ENCODE data around the gene EPHA4.

EPHA4 gene

GRCh38 chr2:221392228-221392881, 179.7 kb downstream of the EPHA4 start:
- no peak overlapping the region for H3K27ac ChIP-seq (ENCODE audit: low read depth, low read length)

GRCh38 chr2:221390878-221391277, 181.2 kb downstream of the EPHA4 start:
- H3K23ac ChIP-seq (ENCODE audit: low read length): no peak overlapping the region
- no peak overlapping the region for H3K4me2 ChIP-seq (ENCODE audit: low read length)
- no peak overlapping the region for H2BK15ac ChIP-seq (replicated peaks; ENCODE audit: low read depth)
- no peak overlapping the region for H3K18ac ChIP-seq (ENCODE audit: low read length)
- H3K79me2 ChIP-seq (ENCODE audit: control insufficient read depth, insufficient read depth, low read length): no peaks in the 10 kb centered on the region
- H2BK5ac ChIP-seq (ENCODE audit: low read length): no peak overlapping the region
- H4K5ac ChIP-seq (ENCODE audit: low read length): no peak overlapping the region
- H3K27ac ChIP-seq (ENCODE audit: low read depth, low read length): no peak overlapping the region
- no peak overlapping the region for H2AK5ac ChIP-seq (ENCODE audit: low read length)
- H3K9ac ChIP-seq (ENCODE audit: low read length): no peak overlapping the region
- H3K79me1 ChIP-seq (ENCODE audit: low read length): no peaks in the 10 kb centered on the region
- H3K4me3 ChIP-seq (ENCODE audit: low read length): no peak overlapping the region
- no peak overlapping the region for H4K8ac ChIP-seq (ENCODE audit: low read depth, low read length)
- H3K56ac ChIP-seq (ENCODE audit: low read length): no peak overlapping the region
- 100% methylated on average over 1 of the region's 4 CpGs for WGBS (ENCODE audit: extremely low coverage, insufficient coverage, low lambda C conversion rate)
- no peak overlapping the region for H3K4ac ChIP-seq (ENCODE audit: low read depth, low read length)
- H3K4me1 ChIP-seq (ENCODE audit: control insufficient read depth, low read depth, low read length): no peaks in the 10 kb centered on the region
- no peak for DNase-seq
- no peaks in the 10 kb centered on the region for H3K36me3 ChIP-seq (ENCODE audit: control insufficient read depth, insufficient read depth, low read length)
- H3K27me3 ChIP-seq (ENCODE audit: insufficient read depth, low read length, poor library complexity): no peaks in the 10 kb centered on the region
- no peak overlapping the region for H2BK120ac ChIP-seq (ENCODE audit: low read depth, low read length)

More at GRCh38 chr2:221392228-221392881, 179.7 kb downstream of the EPHA4 start:
- Histone ChIP-seq H2BK5ac (ENCODE audit: low read length) (no peak overlapping the region), H4K5ac (ENCODE audit: low read length) (no peak overlapping the region), H3K23ac (ENCODE audit: low read length) (no peak overlapping the region), H3K4me1 (ENCODE audit: control insufficient read depth, low read depth, low read length) (no peaks in the 10 kb centered on the region), H3K18ac (ENCODE audit: low read length) (no peak overlapping the region), H2AK5ac (ENCODE audit: low read length) (no peak overlapping the region), H3K79me1 (ENCODE audit: low read length) (no peaks in the 10 kb centered on the region), H3K4me3 (ENCODE audit: low read length) (no peak overlapping the region), H2BK120ac (ENCODE audit: low read depth, low read length) (no peak overlapping the region), H3K79me2 (ENCODE audit: control insufficient read depth, insufficient read depth, low read length) (no peaks in the 10 kb centered on the region), H3K9ac (ENCODE audit: low read length) (no peak overlapping the region), H2BK15ac (replicated peaks; ENCODE audit: low read depth) (no peak overlapping the region), H3K27me3 (ENCODE audit: insufficient read depth, low read length, poor library complexity) (no peaks in the 10 kb centered on the region), H4K8ac (ENCODE audit: low read depth, low read length) (no peak overlapping the region), H3K56ac (ENCODE audit: low read length) (no peak overlapping the region), H3K36me3 (ENCODE audit: control insufficient read depth, insufficient read depth, low read length) (no peaks in the 10 kb centered on the region), H3K4me2 (ENCODE audit: low read length) (no peak overlapping the region), H3K4ac (ENCODE audit: low read depth, low read length) (no peak overlapping the region)
- DNase-seq: no peak
- no CpG with 5 or more reads among the region's 5 CpGs for WGBS (ENCODE audit: extremely low coverage, insufficient coverage, low lambda C conversion rate)

- Histone ChIP-seq H3K27ac (ENCODE audit: low read depth, low read length) (no peak overlapping the region), H3K56ac (ENCODE audit: low read length) (no peak overlapping the region), H3K23ac (ENCODE audit: low read length) (no peak overlapping the region), H3K79me1 (ENCODE audit: low read length) (no peaks in the 10 kb centered on the region), H3K4me3 (ENCODE audit: low read length) (no peak overlapping the region), H4K5ac (ENCODE audit: low read length) (no peak overlapping the region), H3K18ac (ENCODE audit: low read length) (peak overlapping the region; percentile 60), H2BK15ac (replicated peaks; ENCODE audit: low read depth) (no peak overlapping the region), H3K4me2 (ENCODE audit: low read length) (no peak overlapping the region), H4K8ac (ENCODE audit: low read depth, low read length) (no peak overlapping the region), H2BK5ac (ENCODE audit: low read length) (no peak overlapping the region), H2AK5ac (ENCODE audit: low read length) (no peak overlapping the region), H3K9ac (ENCODE audit: low read length) (no peak overlapping the region), H3K79me2 (ENCODE audit: control insufficient read depth, insufficient read depth, low read length) (no peaks in the 10 kb centered on the region), H3K27me3 (ENCODE audit: insufficient read depth, low read length, poor library complexity) (no peaks in the 10 kb centered on the region), H3K36me3 (ENCODE audit: control insufficient read depth, insufficient read depth, low read length) (no peaks in the 10 kb centered on the region), H3K4me1 (ENCODE audit: control insufficient read depth, low read depth, low read length) (peaks cover 3% of the 10 kb centered on the region), H3K4ac (ENCODE audit: low read depth, low read length) (no peak overlapping the region), H2BK120ac (ENCODE audit: low read depth, low read length) (no peak overlapping the region)
- no CpG with 5 or more reads among the region's 2 CpGs for WGBS (ENCODE audit: extremely low coverage, insufficient coverage, low lambda C conversion rate)
- no peak for DNase-seq
Observed at GRCh38 chr2:221389904-221390303, 182.2 kb downstream of the EPHA4 start.

- Histone ChIP-seq H2AK5ac (ENCODE audit: low read length) (no peak overlapping the region), H3K4ac (ENCODE audit: low read depth, low read length) (no peak overlapping the region), H3K18ac (ENCODE audit: low read length) (peak overlapping the region; percentile 64), H4K8ac (ENCODE audit: low read depth, low read length) (no peak overlapping the region), H3K79me1 (ENCODE audit: low read length) (no peaks in the 10 kb centered on the region), H3K4me2 (ENCODE audit: low read length) (no peak overlapping the region), H3K79me2 (ENCODE audit: control insufficient read depth, insufficient read depth, low read length) (no peaks in the 10 kb centered on the region), H3K23ac (ENCODE audit: low read length) (no peak overlapping the region), H2BK15ac (replicated peaks; ENCODE audit: low read depth) (no peak overlapping the region), H3K27me3 (ENCODE audit: insufficient read depth, low read length, poor library complexity) (no peaks in the 10 kb centered on the region), H3K56ac (ENCODE audit: low read length) (no peak overlapping the region), H3K27ac (ENCODE audit: low read depth, low read length) (no peak overlapping the region), H4K5ac (ENCODE audit: low read length) (no peak overlapping the region), H3K9ac (ENCODE audit: low read length) (no peak overlapping the region), H2BK120ac (ENCODE audit: low read depth, low read length) (peak overlapping the region; percentile 23), H3K4me3 (ENCODE audit: low read length) (no peak overlapping the region), H2BK5ac (ENCODE audit: low read length) (peak overlapping the region; percentile 1), H3K4me1 (ENCODE audit: control insufficient read depth, low read depth, low read length) (peaks cover 3% of the 10 kb centered on the region), H3K36me3 (ENCODE audit: control insufficient read depth, insufficient read depth, low read length) (no peaks in the 10 kb centered on the region)
- no CpG with 5 or more reads among the region's 5 CpGs for WGBS (ENCODE audit: extremely low coverage, insufficient coverage, low lambda C conversion rate)
- no peak for DNase-seq
Observed at GRCh38 chr2:221389421-221389820, 182.7 kb downstream of the EPHA4 start.

- Histone ChIP-seq H2BK5ac (ENCODE audit: low read length) (no peak overlapping the region), H3K56ac (ENCODE audit: low read length) (no peak overlapping the region), H3K27me3 (ENCODE audit: insufficient read depth, low read length, poor library complexity) (no peaks in the 10 kb centered on the region), H3K27ac (ENCODE audit: low read depth, low read length) (no peak overlapping the region), H3K9ac (ENCODE audit: low read length) (no peak overlapping the region), H3K36me3 (ENCODE audit: control insufficient read depth, insufficient read depth, low read length) (no peaks in the 10 kb centered on the region), H2BK15ac (replicated peaks; ENCODE audit: low read depth) (no peak overlapping the region), H3K79me2 (ENCODE audit: control insufficient read depth, insufficient read depth, low read length) (no peaks in the 10 kb centered on the region), H3K79me1 (ENCODE audit: low read length) (no peaks in the 10 kb centered on the region), H3K4ac (ENCODE audit: low read depth, low read length) (no peak overlapping the region), H3K18ac (ENCODE audit: low read length) (no peak overlapping the region), H2AK5ac (ENCODE audit: low read length) (no peak overlapping the region), H3K23ac (ENCODE audit: low read length) (no peak overlapping the region), H3K4me1 (ENCODE audit: control insufficient read depth, low read depth, low read length) (peaks cover 3% of the 10 kb centered on the region), H4K8ac (ENCODE audit: low read depth, low read length) (no peak overlapping the region), H3K4me3 (ENCODE audit: low read length) (no peak overlapping the region), H4K5ac (ENCODE audit: low read length) (no peak overlapping the region), H3K4me2 (ENCODE audit: low read length) (no peak overlapping the region), H2BK120ac (ENCODE audit: low read depth, low read length) (no peak overlapping the region)
- WGBS (ENCODE audit: extremely low coverage, insufficient coverage, low lambda C conversion rate): no CpG with 5 or more reads among the region's 7 CpGs
- DNase-seq: peak; percentile 29
Observed at GRCh38 chr2:221388891-221389290, 183.2 kb downstream of the EPHA4 start.

- Histone ChIP-seq H3K18ac (ENCODE audit: low read length) (no peak overlapping the region), H3K4me1 (ENCODE audit: control insufficient read depth, low read depth, low read length) (peaks cover 3% of the 10 kb centered on the region), H2BK5ac (ENCODE audit: low read length) (no peak overlapping the region), H3K79me1 (ENCODE audit: low read length) (no peaks in the 10 kb centered on the region), H3K4me3 (ENCODE audit: low read length) (no peak overlapping the region), H3K9ac (ENCODE audit: low read length) (no peak overlapping the region), H4K8ac (ENCODE audit: low read depth, low read length) (no peak overlapping the region), H3K79me2 (ENCODE audit: control insufficient read depth, insufficient read depth, low read length) (no peaks in the 10 kb centered on the region), H3K23ac (ENCODE audit: low read length) (no peak overlapping the region), H2BK15ac (replicated peaks; ENCODE audit: low read depth) (no peak overlapping the region), H2BK120ac (ENCODE audit: low read depth, low read length) (no peak overlapping the region), H2AK5ac (ENCODE audit: low read length) (no peak overlapping the region), H3K36me3 (ENCODE audit: control insufficient read depth, insufficient read depth, low read length) (no peaks in the 10 kb centered on the region), H3K4ac (ENCODE audit: low read depth, low read length) (no peak overlapping the region), H3K56ac (ENCODE audit: low read length) (no peak overlapping the region), H3K27ac (ENCODE audit: low read depth, low read length) (no peak overlapping the region), H3K27me3 (ENCODE audit: insufficient read depth, low read length, poor library complexity) (no peaks in the 10 kb centered on the region), H4K5ac (ENCODE audit: low read length) (no peak overlapping the region), H3K4me2 (ENCODE audit: low read length) (no peak overlapping the region)
- no peak for DNase-seq
- no CpG with 5 or more reads among the region's 1 CpG for WGBS (ENCODE audit: extremely low coverage, insufficient coverage, low lambda C conversion rate)
Observed at GRCh38 chr2:221385716-221386115, 186.4 kb downstream of the EPHA4 start.
